ENCODE results near the gene SLC37A2.

DNA sequence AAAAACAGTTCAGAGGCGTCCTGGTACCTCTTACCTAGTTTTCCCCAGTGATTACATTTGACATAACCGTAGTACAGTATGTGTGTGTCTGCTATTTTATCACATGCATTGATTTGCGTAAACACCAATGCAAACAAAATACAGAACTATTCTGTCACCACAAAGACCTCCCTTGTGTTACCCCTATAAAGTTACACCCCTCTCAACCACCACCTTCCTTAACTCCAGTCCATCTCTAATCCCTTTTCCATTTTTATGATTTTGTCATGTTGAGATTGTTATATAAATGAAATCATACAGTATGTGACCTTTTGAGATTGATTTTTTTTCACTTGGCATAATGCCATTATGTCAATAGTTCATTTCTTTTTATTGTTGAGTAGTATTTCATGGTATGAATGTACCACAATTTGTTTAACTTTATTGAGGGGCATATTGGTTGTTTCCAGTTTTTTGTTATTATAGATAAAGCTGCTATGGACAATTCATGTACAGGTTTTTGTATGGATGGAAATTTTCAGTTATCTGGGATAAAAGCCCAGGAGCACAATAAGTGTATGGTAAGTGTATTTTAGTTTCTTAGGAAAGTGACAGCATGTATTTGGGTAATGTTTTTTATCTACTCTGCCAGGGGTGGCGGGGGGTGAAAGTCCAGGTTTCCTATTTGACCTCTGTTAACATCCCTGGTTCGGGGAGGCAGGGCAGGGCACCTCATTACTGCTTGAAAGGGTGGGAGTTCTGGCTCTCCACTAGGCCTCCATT is 6.0 kb upstream of the SLC37A2 start:
- no peak for TF ChIP-seq EZH2 (IDR thresholded peaks at IDR 0.05; ENCODE audit: low read length, unreplicated experiment)
- TF ChIP-seq, protein P1, sequence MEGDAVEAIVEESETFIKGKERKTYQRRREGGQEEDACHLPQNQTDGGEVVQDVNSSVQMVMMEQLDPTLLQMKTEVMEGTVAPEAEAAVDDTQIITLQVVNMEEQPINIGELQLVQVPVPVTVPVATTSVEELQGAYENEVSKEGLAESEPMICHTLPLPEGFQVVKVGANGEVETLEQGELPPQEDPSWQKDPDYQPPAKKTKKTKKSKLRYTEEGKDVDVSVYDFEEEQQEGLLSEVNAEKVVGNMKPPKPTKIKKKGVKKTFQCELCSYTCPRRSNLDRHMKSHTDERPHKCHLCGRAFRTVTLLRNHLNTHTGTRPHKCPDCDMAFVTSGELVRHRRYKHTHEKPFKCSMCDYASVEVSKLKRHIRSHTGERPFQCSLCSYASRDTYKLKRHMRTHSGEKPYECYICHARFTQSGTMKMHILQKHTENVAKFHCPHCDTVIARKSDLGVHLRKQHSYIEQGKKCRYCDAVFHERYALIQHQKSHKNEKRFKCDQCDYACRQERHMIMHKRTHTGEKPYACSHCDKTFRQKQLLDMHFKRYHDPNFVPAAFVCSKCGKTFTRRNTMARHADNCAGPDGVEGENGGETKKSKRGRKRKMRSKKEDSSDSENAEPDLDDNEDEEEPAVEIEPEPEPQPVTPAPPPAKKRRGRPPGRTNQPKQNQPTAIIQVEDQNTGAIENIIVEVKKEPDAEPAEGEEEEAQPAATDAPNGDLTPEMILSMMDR (conservative IDR thresholded peaks at IDR 0.05; ENCODE audit: low read depth, low read length), result no peak
- no peak for TF ChIP-seq EZH2phosphoT487 (IDR thresholded peaks at IDR 0.05; ENCODE audit: borderline replicate concordance, low read length)

Measured in PC-3 (cell line).